ENCODE data around the gene MYORG. TPM values are rescaled to one million over a fixed set of nuclear protein-coding genes. Genes with fewer than 3 reads are reported as not detected.

MYORG gene
- total and polyA plus RNA-seq, 9 of the 15 experiments (the other 6 are each of a cell fraction or from before 2014, with no cell fraction given) = 0.06 to 0.82 (median 0.18) TPM

- no peak for TF ChIP-seq TRIM25 (IDR thresholded peaks at IDR 0.05; ENCODE audit: borderline replicate concordance)
- TF ChIP-seq AFF4 (CRISPR knock-in tag; IDR thresholded peaks at IDR 0.05) = no peak
- TF ChIP-seq POLR2AphosphoS5 (IDR thresholded peaks at IDR 0.05; ENCODE audit: control insufficient read depth, insufficient read depth, low read depth, low read length) = no peak
- no peak for TF ChIP-seq TGIF2 (CRISPR knock-in tag; IDR thresholded peaks at IDR 0.05)
- no peak for TF ChIP-seq CHD2 (IDR thresholded peaks at IDR 0.05; ENCODE audit: low read depth, low read length)
- TF ChIP-seq PREB (CRISPR knock-in tag; IDR thresholded peaks at IDR 0.05) = no peak
Measured at GRCh38 chr9:34398875-34399274, 22.2 kb upstream of the MYORG start (continued).

All from K562 (cell line).